NCI-H1048 (cell line): Measurements from ENCODE around the gene ZNF91.
"Not testable (repeated sequence)": the region's sequence is repeated elsewhere in the genome, so short reads cannot be mapped to it uniquely, and the experiment has no call there.

ENCODE experiments used
- DNase-seq: peaks from one replicate; lab custom pipeline; 2025; lab: John Stamatoyannopoulos, UW

Gene ZNF91

DNA sequence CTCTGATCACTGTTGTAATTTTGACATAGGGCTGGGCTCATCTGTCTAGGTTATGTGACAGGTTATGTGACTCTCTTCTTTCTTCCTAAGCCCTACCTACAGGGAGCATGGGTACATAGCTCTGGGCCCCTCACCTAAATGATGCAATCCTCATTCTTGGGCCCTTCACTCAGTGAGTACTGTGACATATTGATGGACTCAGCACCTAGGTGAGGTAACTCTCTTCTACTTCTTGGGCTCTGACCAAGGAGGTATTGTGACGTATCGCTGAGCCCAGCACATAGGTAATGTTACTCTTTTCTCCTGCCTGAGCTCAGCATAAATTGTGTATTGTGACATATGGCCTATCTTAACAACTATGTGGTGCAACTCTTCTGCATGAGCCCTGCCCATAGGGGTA is 76.3 kb downstream of the ZNF91 start:
- DNase-seq: not testable (repeated sequence)

GRCh38 chr19:23318143-23318542 is 77.1 kb downstream of the ZNF91 start:
- DNase-seq: no peak

GRCh38 chr19:23315286-23315685 is 80.0 kb downstream of the ZNF91 start:
- no peak for DNase-seq

DNA sequence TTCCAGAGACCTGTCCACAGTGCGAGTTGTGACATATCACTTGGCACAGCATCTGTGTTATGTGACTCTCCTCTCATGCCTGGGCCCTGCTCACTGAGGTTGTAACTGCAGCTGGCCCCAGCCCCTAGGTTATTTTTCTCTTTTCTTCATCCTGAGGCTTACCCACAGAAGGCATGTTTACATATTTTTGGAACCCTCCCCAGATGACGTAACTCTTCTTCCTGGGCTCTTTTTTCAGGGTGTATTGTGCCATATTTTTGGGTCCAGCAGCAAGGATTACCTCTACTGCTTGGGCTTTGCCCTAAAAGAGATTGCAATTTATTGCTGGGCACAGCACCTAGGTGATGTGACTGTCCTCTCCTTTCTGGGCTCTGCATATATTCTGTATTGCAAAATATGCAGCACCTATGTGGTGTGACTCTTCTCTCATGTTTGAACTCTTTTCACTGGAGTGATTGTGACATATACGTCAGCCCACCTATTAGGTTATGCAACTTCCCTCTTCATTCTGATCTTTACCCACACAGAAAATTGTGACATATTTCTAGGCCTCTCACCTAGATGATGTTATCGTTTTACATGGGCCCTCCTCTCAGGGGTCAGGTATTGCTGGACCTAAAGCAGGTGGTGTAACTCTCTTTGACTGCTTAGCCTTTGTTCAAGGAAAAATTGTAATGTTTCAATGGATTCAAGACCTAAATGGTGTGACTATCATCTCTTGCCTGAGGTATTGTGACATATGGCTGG is 80.6 kb downstream of the ZNF91 start:
- DNase-seq: no peak

- DNase-seq: no peak
These were observed 82.1 kb downstream of the ZNF91 start for GRCh38 chr19:23313196-23313595.

DNA sequence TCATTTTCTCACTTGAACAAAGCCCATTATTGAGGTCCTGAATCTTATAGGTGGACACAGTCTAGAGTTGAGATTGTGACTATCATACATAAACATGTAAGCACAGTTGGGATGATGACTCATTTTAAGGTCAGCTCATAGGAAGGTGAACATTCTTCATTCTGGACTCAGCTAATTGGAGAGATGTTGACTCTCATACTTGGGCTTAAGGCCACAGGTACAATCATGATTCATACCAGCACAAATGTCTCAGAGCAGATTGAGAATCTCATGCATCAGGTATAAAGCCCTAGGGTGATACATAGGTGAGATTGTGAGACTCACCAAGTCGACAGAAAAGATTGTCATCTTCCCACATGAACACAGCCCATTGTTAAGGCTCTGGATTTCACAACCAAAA is 82.8 kb downstream of the ZNF91 start:
- DNase-seq: no peak

DNA sequence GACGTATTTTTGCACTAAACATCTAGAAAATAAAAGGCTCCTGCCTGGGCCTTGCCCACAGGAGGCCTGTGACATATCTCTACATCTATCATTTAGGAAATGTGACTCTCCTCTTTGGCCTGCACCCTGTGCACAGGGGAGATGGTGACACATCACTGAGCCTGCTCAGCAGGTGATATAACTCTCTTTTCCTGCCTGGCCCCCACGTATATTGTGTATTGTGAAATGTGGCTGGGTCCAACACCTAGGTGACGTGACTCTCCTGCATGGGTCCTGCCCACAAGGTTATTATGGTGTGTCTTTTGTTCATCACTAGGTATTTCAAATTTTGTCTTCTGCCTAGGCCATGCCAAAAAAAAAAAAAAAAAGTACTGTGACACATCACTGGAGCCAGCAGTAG is 83.7 kb downstream of the ZNF91 start:
- no peak for DNase-seq

DNA sequence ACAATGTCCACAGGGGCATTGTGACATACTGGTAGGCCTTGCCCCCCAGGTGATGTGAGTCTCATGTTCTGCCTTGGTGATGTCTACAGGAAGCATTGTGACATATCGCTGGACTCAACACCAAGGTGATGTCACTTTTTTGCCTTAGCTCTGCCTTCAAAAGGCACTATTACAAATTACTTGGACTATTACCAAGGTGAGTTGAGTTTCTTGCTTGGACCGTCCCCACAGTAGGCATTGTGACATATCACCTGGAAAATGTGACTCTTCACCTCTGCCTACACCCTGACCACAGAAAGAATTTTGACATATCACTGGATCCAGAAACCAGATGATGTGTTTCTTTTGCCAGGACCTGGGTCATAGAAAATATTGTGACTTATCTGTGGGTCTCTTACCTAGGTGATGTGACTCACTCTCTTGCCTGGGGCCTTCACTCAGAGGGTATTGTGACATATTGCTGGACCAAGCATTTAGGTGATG is 84.5 kb downstream of the ZNF91 start:
- no peak for DNase-seq

DNA sequence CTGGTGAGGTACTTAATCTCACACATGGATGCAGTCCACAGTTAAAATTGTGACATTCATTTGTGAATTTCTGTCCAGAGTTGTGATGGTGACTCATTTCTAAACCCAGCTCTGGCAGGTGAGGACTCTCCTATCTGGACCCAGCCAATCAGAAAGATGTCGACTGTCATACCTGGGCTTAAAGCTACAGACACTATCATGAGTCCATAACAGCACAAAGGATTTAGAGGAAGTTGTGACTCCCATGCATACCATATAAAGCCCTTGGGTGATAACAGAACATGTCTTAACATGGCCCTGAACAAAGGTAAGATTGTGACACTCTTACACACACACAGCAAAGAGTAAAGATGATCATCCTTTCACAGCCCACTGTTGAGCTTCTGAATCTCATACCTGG is 85.3 kb downstream of the ZNF91 start:
- DNase-seq: no peak

- no peak for DNase-seq
These were observed 89.7 kb downstream of the ZNF91 start for GRCh38 chr19:23305555-23305954.

DNA sequence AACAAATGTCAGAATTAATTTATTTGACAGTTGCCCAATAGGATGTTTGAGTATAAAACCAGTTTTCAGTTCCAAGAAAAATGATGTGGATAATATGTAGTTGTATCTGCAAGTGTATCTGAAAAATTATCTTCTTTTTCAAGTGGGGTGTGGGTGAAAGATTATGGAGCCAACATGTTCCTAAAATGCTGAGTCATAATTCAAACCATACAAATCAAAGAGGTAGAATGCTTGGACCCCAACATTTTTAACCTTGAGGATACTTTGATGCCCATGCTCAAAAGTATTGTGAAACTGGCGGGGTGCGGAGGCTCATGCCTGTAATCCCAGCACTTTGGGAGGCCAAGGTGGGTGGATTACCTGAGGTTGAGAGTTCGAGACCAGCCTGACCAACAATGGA is 91.0 kb downstream of the ZNF91 start:
- DNase-seq: no peak

- no peak for DNase-seq
These were observed 101.1 kb downstream of the ZNF91 start for GRCh38 chr19:23294141-23294540.

DNA sequence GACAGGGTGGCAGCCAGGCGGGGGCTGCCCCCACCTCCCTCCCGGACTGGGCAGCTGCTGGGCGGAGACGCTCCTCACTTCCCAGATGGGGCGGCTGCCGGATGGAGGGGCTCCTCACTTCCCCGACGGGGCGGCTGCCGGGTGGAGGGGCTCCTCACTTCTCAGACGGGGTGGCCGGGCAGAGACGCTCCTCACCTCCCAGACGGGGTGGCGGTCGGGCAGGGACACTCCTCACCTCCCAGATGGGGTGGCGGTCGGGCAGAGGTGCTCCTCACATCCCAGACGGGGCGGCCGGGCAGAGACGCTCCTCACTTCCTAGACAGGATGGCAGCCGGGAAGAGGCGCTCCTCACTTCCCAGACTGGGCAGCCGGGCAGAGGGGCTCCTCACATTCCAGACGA is 105.3 kb downstream of the ZNF91 start:
- DNase-seq: not testable (repeated sequence)
